Type B pancreatic cell (in vitro differentiated cells): ENCODE results near the gene AP3B1. TPM values are rescaled to one million over a fixed set of nuclear protein-coding genes. Genes with fewer than 3 reads are reported as not detected.
A peak's percentile ranks its signal among the peaks of the same experiment; 100 is the strongest.

Experiments used
- DNase-seq: peaks from one replicate; pipeline ENCODE4 v3.0.0; 2021; ENCODE audit warnings: mixed read lengths; ENCODE audit not compliant: unreplicated experiment; ENCODE audit errors: extremely low spot score
- H3K27ac Mint-ChIP-seq: 2 replicates; pipeline ENCODE4 v1.8.0; 2021; ENCODE audit warnings: mild to moderate bottlenecking, mixed read lengths
- H3K27me3 Mint-ChIP-seq: 2 replicates; pipeline ENCODE4 v1.8.0; 2021; ENCODE audit warnings: mixed read lengths
- H3K36me3 Mint-ChIP-seq: 2 replicates; pipeline ENCODE4 v1.8.0; 2021; ENCODE audit warnings: mixed read lengths
- H3K4me1 Mint-ChIP-seq: one replicate; pipeline ENCODE4 v1.8.0; 2021; ENCODE audit warnings: mixed read lengths; ENCODE audit not compliant: unreplicated experiment
- H3K4me3 Mint-ChIP-seq: 2 replicates; pipeline ENCODE4 v1.8.0; 2021; ENCODE audit warnings: mild to moderate bottlenecking, mixed read lengths
- H3K9me3 Mint-ChIP-seq: 2 replicates; pipeline ENCODE4 v1.8.0; 2021; ENCODE audit warnings: mixed read lengths
- CTCF ChIP-seq: fragments of 200-600 bp; sonication (generic); conservative IDR thresholded peaks from 2 replicates; pipeline ENCODE4 v1.5.0; 2021; ENCODE audit warnings: antibody characterized with exemption, mild to moderate bottlenecking
- total RNA-seq: library from RNA; stranded (reverse); gene quantifications from 2 replicates; pipeline ENCODE4 v1.2.1, GENCODE V29; 2021; ENCODE audit warnings: low replicate concordance

The AP3B1 gene
- total RNA-seq, 1 donor from 2014 or later = 48.4 TPM

DNA sequence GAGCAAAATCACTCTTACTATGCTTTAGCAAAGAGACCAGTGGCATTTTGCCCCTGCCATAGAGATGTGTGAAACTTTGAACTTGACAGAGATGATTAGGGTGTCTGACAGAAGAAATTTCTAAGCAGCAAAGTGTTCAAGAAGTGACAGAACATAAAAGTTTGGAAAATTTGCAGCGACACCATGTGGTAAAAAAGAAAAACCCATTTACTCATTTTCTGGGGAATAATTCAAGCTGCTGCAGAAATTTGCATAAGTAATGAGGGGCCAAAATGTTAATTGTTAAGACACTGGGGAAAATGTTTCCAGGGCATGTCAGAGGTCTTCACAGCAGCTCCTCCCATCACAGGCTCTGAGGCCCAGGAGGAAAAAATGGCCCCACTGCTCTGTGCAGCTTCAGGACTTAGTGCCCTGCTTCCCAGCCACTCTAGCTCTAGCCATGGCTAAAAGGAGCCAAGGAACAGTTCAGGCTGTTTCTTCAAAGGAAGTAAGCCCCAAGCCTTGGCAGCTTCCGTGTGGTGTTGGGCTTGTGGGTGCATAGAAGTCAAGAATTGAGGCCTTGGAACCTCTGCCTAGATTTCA lies 6.1 kb upstream of the AP3B1 start:
- Mint-ChIP-seq H3K4me3 (no peak overlapping the region), H3K36me3 (no peaks in the 10 kb centered on the region), H3K4me1 (peaks cover 4% of the 10 kb centered on the region), H3K27ac (no peak overlapping the region), H3K27me3 (peaks cover 4% of the 10 kb centered on the region), H3K9me3 (peaks cover 8% of the 10 kb centered on the region)
- TF ChIP-seq CTCF = peak; percentile 44
- DNase-seq = no peak

DNA sequence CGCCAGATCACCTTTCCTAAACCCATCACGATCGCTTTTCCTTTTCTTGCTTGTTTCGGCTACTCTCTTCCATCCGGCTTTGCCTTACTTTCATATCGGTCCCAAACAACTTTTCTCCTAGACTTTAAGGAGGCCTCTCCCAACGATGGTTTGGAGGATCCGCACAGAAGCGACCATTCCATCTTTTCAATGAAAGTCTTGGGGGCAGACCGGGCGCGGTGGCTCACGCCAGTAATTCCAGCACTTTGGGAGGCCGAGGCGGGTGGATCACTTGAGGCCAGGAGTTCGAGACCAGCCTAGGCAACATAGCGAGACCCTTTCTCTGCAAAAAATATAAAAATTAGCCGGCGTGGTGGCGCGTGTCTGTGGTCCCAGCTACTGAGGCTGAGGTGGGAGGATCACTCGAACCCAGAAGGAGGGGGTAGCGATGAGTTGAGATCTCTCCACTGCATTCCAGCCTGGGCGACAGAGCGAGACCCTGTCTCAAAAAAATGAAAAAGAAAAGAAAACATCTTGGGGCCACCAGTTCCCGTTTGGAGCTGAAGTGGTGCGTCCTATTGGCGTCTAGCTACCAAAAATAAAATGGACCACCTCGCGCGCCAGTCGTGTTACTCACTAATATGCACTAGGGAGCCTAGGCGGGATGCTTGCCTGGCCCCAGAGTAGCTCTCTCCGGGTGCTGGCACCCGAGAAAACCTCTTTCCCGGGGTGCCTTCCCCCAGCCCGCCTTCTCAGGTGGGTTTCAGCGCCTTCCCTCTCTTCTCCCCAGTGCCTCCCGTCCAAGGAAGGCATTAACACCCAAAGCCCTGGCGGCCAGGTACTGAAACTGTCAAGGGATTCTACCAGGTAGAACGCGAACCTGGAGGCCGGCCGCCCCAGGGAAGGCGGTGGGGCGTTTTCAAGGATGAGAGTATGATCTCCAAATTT lies 800 bp upstream of the AP3B1 start:
- Mint-ChIP-seq H3K4me3 (peak overlapping the region; percentile 91), H3K27ac (peak overlapping the region; percentile 96), H3K4me1 (peaks cover 19% of the 10 kb centered on the region), H3K36me3 (no peaks in the 10 kb centered on the region), H3K27me3 (peaks cover 4% of the 10 kb centered on the region), H3K9me3 (peaks cover 3% of the 10 kb centered on the region)
- no peak for DNase-seq
- TF ChIP-seq CTCF = peak; percentile 67

DNA sequence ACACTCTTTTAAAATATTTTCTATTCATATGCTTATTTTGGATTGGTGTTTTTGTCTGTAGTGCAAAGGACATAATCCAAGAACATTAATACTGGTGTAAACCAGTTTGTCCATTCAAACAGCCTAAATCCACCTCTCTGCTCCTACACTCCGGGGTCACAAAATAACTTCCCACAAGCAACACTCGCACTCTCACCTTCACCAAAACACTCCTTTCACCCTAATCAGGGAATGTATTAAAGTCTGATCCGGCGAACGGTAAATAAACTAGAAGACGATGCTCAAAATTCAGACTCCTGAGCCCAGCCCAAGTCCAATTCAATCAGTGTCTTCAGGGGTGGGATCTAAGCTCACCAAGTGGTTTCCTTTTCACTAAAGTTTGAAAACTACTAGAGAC lies 649 bp downstream of the AP3B1 start:
- H3K27me3 Mint-ChIP-seq = peaks cover 4% of the 10 kb centered on the region
- peak overlapping the region; percentile 96 for H3K27ac Mint-ChIP-seq
- TF ChIP-seq CTCF = no peak
- peak overlapping the region; percentile 91 for H3K4me3 Mint-ChIP-seq
- DNase-seq = no peak
- no peaks in the 10 kb centered on the region for H3K9me3 Mint-ChIP-seq
- H3K36me3 Mint-ChIP-seq = no peaks in the 10 kb centered on the region
- peaks cover 28% of the 10 kb centered on the region for H3K4me1 Mint-ChIP-seq

- Mint-ChIP-seq H3K4me3 (peak overlapping the region; percentile 10), H3K9me3 (no peaks in the 10 kb centered on the region), H3K27me3 (peaks cover 4% of the 10 kb centered on the region), H3K4me1 (peaks cover 28% of the 10 kb centered on the region), H3K36me3 (no peaks in the 10 kb centered on the region), H3K27ac (no peak overlapping the region)
- DNase-seq = no peak
- TF ChIP-seq CTCF = no peak
These were observed 2.8 kb downstream of the AP3B1 start for GRCh38 chr5:78291687-78292086.

DNA sequence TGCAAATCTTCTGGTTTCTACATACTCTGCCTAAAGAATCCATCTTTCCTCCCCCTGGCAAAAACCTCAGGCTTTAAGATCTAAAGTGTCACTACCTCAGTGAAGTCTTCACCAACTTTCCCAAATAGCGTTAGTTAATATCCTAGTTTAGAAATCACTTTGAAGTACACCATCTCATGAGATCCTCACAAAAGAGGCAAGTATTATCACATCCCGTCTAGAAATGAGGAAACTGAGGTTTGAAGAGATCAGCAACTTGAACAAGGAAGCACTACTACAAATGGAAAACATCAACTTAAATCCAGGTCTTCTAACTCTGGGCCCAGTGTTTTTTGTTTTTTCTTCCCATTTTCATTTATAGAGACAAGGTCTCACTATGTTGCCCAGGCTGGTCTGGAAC lies 4.6 kb downstream of the AP3B1 start:
- TF ChIP-seq CTCF = no peak
- Mint-ChIP-seq H3K9me3 (peaks cover 9% of the 10 kb centered on the region), H3K27ac (no peak overlapping the region), H3K36me3 (peaks cover 9% of the 10 kb centered on the region), H3K27me3 (no peaks in the 10 kb centered on the region), H3K4me1 (peaks cover 32% of the 10 kb centered on the region), H3K4me3 (no peak overlapping the region)
- DNase-seq = no peak
